Measurements from ENCODE around the gene TEX2. TPM values are rescaled to one million over a fixed set of nuclear protein-coding genes. Genes with fewer than 3 reads are reported as not detected.

TEX2 gene, protein sequence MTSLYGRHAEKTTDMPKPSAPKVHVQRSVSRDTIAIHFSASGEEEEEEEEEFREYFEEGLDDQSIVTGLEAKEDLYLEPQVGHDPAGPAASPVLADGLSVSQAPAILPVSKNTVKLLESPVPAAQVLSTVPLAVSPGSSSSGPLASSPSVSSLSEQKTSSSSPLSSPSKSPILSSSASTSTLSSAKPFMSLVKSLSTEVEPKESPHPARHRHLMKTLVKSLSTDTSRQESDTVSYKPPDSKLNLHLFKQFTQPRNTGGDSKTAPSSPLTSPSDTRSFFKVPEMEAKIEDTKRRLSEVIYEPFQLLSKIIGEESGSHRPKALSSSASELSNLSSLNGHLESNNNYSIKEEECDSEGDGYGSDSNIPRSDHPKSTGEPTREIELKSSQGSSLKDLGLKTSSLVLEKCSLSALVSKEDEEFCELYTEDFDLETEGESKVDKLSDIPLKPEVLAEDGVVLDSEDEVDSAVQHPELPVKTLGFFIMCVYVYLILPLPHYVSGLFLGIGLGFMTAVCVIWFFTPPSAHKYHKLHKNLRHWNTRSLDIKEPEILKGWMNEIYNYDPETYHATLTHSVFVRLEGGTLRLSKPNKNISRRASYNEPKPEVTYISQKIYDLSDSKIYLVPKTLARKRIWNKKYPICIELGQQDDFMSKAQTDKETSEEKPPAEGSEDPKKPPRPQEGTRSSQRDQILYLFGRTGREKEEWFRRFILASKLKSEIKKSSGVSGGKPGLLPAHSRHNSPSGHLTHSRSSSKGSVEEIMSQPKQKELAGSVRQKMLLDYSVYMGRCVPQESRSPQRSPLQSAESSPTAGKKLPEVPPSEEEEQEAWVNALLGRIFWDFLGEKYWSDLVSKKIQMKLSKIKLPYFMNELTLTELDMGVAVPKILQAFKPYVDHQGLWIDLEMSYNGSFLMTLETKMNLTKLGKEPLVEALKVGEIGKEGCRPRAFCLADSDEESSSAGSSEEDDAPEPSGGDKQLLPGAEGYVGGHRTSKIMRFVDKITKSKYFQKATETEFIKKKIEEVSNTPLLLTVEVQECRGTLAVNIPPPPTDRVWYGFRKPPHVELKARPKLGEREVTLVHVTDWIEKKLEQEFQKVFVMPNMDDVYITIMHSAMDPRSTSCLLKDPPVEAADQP
- total RNA-seq (2014; rRNA removed; shearing (Covaris generic)): 14.3 and 25.1 TPM in 2 replicates

DNA sequence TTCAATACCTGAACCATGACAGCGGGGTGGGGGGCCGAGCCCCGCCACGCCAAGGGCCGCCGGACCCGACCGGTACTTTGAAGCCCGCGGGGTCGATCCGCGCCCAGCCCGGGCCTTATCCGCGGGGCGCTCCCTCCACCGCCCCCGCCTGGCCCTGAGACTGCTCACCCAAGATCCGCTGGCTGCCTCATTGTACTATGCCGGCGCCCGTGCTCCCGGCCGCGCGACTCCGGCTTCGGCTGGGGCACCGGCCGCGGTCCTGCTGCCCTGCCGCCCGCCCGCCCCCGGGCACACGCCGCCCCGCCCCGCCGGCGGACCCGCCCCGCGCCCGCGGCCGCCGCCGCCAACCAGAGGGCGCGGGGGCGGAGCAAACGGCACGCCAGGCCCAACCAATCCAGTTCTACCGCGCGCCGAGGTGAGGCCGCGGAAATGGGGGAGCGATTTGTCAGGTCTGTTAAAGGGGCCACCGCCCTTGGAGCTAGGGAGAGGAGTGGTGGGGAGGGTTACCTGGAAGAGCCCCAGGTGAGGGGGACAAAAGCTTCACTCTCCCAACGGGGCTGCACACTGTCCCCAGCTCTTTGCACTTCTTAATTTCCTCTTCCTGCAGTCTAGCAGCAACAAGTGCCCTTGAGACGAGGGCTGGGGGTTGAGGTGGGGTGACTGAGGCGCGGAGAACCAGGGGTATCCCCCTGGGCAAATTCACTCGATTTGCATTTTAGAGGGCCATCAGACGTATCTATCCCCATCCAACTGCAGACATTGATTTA is at the start of gene TEX2:
Gene TEX2 (minus strand): TSS at position 261 of the 767 bp plus-strand sequence. CDS start 49,043 bp downstream, outside the sequence.
- DNase-seq (ENCODE audit: low read depth): peak; percentile 96

DNA sequence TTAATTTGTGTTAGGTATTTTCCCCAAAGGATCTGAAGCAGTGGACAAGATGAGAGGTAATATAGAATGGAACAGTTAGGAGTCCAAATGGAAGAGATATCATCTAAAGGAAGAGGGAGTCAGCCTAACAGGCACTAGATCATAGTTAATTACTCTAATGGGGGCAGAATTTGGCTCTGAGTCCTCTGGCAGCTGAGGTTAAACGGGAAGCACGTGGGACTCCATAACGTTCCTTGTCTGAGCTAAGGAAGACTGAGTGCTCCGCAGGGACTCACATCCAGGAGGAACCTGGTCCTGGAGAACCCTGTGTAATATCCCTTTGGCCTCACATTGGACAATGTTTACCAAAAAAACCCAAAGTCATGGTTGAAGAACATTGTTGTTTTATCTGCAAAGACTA is 46.6 kb upstream of the TEX2 start:
- DNase-seq (ENCODE audit: low read depth): no peak

DNA sequence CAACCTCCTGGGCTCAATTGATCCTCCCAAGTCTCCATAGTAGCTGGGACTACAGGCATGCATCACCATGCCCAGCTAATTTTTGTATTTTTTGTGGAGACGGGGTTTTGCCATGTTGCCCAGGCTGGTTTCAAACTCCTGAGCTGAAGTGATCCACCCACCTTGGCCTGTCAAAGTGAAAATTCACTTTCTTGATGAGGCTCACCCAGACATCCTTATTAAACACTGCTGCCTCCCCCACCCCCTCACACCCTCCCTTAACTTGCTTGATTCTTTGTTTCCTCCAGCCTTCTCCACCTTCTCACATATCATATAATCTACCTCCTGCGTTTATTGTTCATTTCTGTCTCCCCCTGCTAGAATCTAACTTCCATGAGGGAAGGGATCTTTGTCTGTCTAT is 46.0 kb upstream of the TEX2 start:
- DNase-seq (ENCODE audit: low read depth): no peak

DNA sequence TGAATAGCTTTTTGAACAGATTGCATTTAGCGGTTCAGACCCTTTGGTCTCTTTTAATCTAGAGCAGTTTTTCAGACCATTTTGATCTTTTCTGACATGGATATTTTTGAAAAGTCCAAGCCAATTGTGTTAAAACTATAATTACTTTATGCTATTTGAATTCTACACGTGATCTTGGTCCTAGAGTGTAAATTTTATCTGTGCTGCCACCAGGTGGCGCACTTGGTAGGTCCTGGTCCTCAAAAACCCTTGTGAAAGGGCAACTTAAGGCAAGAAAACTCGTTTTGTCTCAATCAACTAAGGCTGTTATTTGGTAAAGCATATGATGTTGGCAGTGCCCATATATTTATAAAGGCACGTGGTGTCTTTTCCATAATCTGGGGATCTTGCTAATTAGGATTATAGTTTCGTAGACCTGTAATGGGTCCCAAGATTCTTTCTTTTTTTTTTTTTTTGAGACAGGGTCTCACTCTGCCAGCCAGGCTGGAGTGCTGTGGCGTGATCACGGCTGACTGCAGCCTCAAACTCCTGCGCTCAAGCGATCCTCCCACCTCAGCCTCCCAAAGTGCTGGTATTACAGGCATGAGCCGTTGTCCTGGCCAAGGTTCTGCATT is 43.9 kb upstream of the TEX2 start:
- DNase-seq (ENCODE audit: low read depth): peak; percentile 72

DNA sequence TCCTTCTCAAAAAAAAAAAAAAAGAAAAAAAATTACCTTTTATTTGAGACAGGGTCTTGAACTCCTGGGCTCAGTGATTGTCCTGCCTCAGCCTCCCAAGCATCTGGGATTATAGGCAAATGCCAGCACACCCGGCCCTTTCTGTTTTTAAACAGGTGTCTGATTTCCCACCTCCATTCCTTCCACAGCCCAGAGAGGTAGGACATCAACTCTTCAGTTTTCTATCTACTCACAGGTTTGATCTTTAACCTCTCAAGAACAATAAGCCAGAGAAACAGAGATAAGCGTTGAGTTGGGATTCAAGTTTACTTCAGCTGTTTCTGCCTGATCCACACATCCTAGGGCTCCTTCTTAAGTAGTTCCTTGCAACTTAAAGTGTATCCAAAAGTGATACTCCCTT is 41.5 kb upstream of the TEX2 start:
- DNase-seq (ENCODE audit: low read depth): no peak

DNA sequence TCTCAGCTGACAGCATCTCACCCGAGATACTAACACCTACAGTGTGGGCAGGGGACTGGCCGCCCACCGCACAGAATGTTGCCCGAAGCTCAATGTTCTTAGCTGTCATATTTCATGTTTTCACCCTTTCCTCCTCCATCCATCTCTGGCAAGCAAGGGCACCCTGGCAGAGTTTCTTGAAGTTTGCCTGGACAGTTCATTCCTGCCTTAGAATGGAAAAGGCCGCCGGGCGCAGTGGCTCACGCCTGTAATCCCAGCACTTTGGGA is 37.6 kb upstream of the TEX2 start:
- DNase-seq (ENCODE audit: low read depth): no peak

DNA sequence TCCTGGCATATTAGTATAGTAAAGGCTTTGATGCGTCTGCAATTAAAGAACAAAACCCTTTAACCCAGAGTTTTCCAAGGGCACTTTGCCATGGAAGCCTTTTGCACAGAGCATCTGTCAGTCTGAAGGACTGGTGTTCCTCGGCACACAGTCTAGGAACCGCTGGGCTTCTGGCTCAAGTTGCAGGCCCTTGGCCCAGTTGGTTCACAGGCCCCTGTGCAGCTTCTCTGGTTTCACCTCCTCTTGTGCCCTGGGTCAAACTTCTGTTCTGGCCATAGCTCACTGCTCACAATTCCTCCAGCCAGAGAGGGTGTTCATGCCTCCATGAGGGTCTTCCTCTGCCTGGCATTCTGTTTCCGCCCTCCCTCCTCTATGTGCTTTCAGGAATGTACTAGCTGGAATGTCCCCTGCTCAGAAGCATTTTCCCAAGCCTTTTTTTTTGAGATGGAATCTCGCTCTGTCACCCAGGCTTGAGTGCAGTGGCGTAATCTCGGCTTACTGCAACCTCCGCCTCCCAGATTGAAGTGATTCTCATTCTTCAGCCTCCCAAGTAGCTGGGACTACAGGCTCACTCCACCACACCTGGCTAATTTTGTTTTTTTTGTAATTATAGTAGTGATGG is 34.5 kb upstream of the TEX2 start:
- DNase-seq (ENCODE audit: low read depth): no peak

DNA sequence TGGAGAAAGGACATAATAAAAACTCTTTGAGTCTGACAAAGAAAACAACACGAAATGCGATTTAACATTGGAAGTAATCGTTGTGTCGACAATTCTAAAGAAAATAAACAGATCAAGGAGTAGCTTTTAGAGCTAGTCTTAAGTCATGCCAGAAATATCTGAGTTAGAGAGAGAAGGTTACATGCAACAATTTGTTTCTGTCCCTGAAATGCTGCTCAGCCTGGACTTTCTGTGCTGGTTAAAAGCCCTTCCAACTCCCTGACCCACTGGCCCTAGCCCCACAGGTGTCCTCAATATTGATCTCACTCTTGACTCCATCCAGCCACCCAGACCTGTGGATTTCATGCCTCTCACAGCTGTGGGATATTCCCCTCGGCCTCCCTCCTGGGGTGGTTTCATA is 33.2 kb upstream of the TEX2 start:
- no peak for DNase-seq (ENCODE audit: low read depth)

DNA sequence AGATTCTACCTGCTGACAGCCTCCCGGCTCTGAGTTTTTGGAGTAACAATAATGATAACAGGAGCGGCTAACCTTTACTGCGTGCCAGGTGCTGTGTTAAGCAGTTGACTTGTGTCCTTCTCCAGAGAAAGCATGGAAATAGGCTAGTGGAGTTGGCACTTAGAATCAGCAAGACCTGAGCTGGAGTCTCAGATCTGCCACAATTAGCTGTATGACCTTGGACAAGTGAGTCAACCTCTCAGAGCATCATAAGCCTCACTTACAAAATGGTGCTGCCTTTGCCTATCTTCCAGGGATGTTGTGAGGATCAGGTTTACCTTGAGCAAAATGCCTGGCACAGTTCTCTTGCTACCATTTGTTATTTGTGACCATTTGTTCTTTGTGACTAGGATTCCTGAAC is 32.1 kb upstream of the TEX2 start:
- DNase-seq (ENCODE audit: low read depth): no peak

DNA sequence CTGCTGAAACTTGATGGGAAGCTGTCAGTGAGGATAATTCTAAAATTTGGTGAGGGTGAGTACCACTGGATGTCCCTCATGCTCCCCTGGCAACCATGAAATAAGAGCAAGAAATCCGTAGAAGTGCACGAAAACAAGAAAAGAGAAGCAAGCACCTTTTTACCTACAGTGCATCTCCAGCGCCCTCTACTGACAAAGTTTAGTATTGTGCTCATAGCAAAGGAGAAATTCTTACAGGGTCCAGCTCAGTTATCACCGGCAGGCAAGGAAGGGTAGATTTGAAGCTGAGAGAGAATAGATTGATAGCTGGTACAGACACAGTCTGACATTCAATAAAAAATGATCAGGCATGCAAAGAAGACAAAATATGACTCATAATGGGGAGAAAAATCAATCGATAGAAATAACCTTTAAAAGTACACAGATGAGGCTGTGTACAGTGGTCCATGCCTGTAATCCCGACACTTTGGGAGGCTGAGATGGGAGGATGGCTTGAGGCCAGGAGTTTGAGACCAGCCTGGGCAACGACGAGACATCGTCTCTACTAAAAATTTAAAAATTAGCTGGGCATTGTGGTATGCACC is 28.3 kb upstream of the TEX2 start:
- DNase-seq (ENCODE audit: low read depth): no peak

DNA sequence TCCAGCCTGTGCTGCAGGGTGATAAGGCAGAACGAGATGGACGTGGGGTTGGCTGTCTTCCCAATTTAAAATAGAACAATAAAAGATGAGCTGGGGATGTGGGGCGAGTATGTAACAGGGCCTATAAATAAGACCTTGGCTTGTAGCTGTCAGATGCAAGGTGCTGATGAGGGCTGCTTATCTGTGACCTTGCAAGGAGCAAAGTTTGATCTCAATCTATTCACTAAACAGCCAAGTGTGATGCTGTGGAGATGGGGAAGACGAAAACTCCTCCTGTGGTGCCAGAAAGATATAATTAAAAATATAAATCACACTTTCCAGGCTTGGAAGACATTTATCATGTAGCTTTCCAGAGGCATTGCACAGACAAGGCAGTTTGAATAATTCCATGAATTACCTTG is 26.7 kb upstream of the TEX2 start:
- DNase-seq (ENCODE audit: low read depth): no peak

DNA sequence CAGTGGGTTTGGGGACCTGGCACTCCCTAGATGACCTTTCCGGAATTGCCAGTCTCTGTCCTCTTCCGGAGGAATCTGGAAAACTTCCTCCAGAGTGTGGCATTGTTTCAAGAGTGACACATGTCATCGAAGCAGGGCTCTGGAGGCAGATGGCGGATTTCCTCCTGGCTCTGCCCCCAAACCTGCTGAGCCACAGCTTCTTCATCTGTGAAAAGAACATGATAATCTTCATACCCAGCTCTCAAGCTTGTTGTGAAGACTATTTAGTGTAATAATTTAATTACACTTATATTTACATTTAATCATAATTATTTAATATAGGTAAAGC is 19.7 kb upstream of the TEX2 start:
- no peak for DNase-seq (ENCODE audit: low read depth)

DNA sequence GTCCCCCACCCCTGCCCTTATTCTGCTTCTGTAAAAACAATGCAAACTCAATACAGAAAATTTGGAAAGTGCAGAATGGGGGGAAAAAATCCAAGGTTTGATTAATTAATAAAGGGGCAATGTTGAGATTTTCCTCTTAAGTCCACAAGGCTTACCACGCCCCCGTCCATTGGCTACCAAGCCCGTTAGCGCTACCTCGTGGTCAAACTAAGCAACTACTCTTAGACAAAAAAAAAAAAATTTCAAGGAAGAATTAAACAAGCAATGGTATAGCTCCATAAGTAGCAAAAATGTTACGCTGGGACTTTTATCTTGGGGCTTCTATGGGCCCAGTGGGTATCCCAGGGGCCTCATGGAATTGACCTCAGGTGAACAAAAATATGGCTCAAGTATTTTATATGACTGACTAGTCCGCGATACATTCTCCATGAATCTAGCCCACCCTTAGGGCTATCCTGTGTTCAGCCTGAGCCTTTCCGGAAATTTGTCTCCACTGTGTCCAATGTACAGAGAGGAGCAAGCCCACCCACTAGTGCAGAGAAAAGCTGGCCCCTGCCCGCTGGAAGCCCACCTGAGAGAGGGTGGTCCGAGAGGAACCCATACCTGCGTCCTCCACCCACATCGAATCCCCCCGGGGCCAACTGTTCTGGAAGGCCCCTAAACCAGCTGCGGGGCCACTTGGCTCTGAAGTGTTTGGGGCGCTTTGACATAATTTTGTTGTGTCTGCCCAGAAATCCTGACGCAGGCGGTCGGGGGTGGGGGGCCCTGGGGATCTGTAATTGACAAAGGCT is 19.1 kb upstream of the TEX2 start:
- peak; percentile 80 for DNase-seq (ENCODE audit: low read depth)

DNA sequence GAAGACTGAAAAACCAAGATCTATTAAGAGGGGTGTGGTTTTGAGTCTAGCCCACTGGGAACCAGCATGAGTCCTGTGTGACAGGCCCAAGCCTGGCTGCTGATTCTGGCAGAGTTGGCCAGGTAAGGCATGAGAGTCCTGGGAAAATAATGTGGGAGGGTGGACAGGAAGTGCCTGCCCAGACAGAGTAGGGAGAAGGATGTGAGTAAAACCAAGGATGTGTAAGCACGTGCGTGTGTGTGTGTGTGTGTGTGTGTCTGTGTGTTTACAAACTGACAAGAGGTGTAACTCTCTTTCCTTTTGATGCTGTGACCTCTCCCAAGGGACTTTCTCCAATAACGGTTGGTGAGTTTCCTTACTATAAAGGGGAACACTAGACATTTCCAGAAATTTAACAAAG is 15.6 kb upstream of the TEX2 start:
- DNase-seq (ENCODE audit: low read depth): peak; percentile 57

DNA sequence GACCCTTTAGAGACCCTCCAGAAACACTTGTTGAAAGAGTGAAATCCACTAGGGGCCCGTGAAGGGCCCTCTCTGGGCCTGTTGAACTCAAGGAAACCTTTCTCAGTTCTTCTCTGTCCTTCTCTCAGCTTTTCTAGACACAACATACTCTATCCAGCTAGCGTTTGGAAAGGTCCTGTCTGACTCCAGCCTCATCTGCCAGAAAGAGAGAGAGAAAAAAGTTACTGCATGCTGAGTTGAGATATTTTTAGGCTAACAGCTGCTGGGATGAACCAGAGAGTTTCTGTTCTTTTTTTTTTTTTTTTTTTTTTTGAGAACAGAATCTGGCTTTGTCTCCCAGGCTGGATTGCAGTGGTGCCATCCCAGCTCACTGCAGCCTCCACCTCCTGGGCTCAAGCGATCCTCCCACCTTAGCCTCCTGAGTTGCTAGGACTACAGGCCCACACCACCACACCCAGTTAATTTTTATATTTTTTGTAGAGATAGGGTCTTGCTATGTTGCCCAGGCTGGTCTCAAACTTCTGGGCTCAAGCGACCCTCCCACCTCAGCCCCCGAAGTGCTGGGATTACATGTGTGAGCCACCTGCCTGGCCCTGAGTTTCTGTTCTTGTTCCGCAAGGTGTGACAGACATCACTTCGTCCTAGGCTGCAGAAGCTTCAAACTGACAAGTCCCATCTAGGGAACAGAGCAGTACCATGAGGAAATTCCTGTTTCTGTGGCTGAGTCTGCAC is 14.9 kb upstream of the TEX2 start:
- DNase-seq (ENCODE audit: low read depth): no peak

DNA sequence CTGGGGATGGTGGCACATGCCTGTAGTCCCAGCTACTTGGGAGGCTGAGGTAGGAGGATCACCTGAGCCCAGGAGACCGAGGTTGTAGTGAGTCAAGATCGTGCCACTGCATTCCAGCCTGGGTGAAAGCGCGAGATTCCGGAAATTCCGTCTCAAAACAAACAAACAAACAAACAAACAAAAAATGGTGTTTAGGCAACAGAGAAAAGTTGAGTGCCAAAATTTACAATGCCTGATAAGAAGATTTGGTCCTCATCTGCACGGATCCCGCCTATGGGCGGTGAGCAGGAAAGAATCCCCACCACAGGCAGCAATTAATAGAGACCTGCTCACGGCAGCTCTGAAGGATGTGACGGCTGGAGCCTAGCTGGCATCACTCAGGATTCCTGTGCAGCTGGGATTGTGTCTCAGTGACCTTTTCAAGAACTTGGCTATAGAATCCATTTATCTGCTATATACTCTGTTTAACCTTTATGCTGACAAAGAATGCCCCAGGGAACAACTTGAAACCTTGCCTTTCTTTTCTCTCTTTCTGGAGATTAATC is 14.0 kb upstream of the TEX2 start:
- DNase-seq (ENCODE audit: low read depth): no peak

DNA sequence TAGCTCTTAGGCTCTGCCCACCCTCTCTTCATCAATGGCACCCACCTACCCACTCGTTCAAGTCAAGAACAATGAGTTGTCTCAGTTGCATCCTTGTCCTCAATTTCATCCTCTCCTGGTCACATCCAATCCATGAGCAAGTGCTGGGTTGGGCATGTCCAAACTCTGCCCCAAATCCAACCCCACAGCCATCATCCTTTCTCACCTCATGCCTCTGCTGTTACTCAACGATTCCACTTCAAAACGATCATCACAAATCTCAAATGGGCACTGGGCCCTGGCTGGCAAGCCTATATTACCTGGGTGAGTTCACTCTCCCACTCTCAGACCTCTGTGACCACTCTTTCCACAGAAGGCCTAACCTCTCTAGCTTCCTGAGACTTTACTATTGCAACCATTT is 12.0 kb upstream of the TEX2 start:
- DNase-seq (ENCODE audit: low read depth): no peak

DNA sequence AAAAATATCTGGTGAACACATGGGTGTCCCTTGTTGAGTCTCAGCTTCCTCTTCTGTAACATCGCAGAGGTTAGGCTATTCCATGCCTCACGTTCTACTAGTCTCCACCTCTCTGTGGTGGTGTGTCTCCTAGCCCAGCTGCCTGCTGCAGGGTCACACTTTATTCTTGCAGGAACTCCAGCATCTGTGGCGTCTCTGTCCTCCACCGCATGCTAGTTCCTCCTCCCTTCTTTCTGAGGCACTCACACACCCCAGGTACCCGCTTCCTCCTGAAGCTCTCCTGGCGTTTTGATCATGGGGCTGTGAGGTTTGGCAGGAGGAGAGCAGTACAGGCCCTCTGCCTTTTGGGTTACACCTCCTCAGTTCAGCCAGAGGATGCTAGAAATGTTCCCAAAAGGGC is 9.9 kb upstream of the TEX2 start:
- DNase-seq (ENCODE audit: low read depth): no peak

DNA sequence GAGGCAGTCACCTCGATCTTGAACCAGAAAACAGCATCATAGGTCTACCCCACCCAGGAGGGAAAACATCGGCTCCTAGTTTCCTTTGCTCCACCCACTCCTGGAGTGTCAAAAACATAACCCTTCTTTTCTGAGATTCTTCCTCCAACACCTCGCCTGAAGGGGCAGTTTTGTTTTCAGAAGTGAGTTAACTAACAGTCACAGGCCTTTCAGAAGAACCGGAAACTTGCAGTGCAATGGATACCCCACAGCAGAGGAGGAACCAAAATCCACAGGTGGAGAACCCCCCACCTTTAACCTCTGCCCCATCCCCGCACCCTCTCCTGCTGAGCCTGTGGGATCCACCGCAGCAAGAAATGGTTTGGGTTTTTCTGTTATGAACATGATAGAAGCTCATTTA is 7.8 kb upstream of the TEX2 start:
- no peak for DNase-seq (ENCODE audit: low read depth)
